K562 (cell line): ENCODE results near the gene SPEG. TPM values are rescaled to one million over a fixed set of nuclear protein-coding genes. Genes with fewer than 3 reads are reported as not detected.

Experiments
- ATAC-seq: fragments of 200-7000 bp; cut with Tn5 transposase; 3 replicates; pipeline ENCODE4 v1.9.1; 2020; ENCODE audit warnings: moderate library complexity
- BruUV-seq: library from RNA; stranded (reverse); fragments of 400-500 nt; replicated peaks from 2 replicates; lab custom pipeline; 2021; lab: Mats Ljungman, UMichigan
- CTCF ChIA-PET: fragments of 300-600 bp; formaldehyde crosslinking; extraction: SDS; loops from one replicate; lab custom pipeline; 2021; ENCODE audit warnings: low intra/inter-chr PET ratio; lab: Yijun Ruan, JAX
- POLR2A ChIA-PET: fragments of 300-600, 350-650 bp; sonication (Branson Sonifier 250); formaldehyde crosslinking; extraction: SDS; loops from one replicate; lab custom pipeline; 2021; ENCODE audit warnings: antibody characterized with exemption, inconsistent platforms; lab: Yijun Ruan, JAX
- DNase-seq, 4 experiments: peaks; one replicate each; pipeline versions ENCODE4 v3.0.0 to v3.0.0-alpha.2; 2011 to 2018; ENCODE audit warnings: low spot score in 3 of 4, mixed read lengths in 3 of 4; ENCODE audit errors: extremely low read depth in 1 of 4
- FAIRE-seq: peaks from 2 replicates; lab custom pipeline; 2011; peaks lifted over from hg19 to GRCh38; lab: Jason Lieb, UNC
- H2AFZ ChIP-seq: 2 replicates; pipeline ENCODE4 v1.6.0; 2011; ENCODE audit warnings: low read depth, low read length, control low read depth, inconsistent platforms
- H3K27ac ChIP-seq: fragments of 200-600 bp; 3 replicates; pipeline ENCODE4 v1.8.0; 2011; ENCODE audit warnings: low read depth, mild to moderate bottlenecking, control low read depth, inconsistent platforms, low read length, moderate library complexity, mixed read lengths; ENCODE audit errors: extremely low read depth
- H3K27me3 ChIP-seq, 2 experiments: fragments of 300-600 bp in 1 of 2; 2 replicates in 1 of 2; 3 replicates in 1 of 2; pipeline versions ENCODE4 v1.6.0 to v1.8.0; 2011; ENCODE audit warnings: inconsistent platforms in 2 of 2, low read length in 2 of 2, mild to moderate bottlenecking in 1 of 2, mixed read lengths in 1 of 2, moderate library complexity in 1 of 2; ENCODE audit not compliant: control insufficient read depth in 2 of 2, insufficient read depth in 2 of 2
- H3K36me3 ChIP-seq: fragments of 300-600 bp; 3 replicates; pipeline ENCODE4 v1.8.0; 2011; ENCODE audit warnings: mild to moderate bottlenecking, low read length, inconsistent platforms; ENCODE audit not compliant: control insufficient read depth, insufficient read depth
- H3K4me1 ChIP-seq, 2 experiments: fragments of 200-600 bp in 1 of 2; replicated peaks in 1 of 2; 2 replicates in 1 of 2; 3 replicates in 1 of 2; pipeline versions ENCODE4 v1.5.1 to v1.8.0; 2011; ENCODE audit warnings: inconsistent platforms in 2 of 2, low read length in 2 of 2, mild to moderate bottlenecking in 1 of 2, mixed read lengths in 1 of 2, moderate library complexity in 1 of 2; ENCODE audit not compliant: control insufficient read depth in 2 of 2, insufficient read depth in 2 of 2
- H3K4me2 ChIP-seq: 2 replicates; pipeline ENCODE4 v1.6.1; 2011; ENCODE audit warnings: low read length, control low read depth, inconsistent platforms, mixed read lengths; ENCODE audit not compliant: insufficient read depth
- H3K4me3 ChIP-seq: fragments of 200-600 bp; sonication (generic), shearing (Covaris generic); 2 replicates; pipeline ENCODE4 v1.5.1; 2016; ENCODE audit warnings: control low read depth, inconsistent platforms
- H3K79me2 ChIP-seq: fragments of 200-600 bp; 3 replicates; pipeline ENCODE4 v1.8.0; 2011; ENCODE audit warnings: low read length, inconsistent platforms; ENCODE audit not compliant: control insufficient read depth, insufficient read depth
- H3K9ac ChIP-seq, 2 experiments: 2 replicates each; pipeline versions ENCODE4 v1.6.0 to v1.6.1; 2011; ENCODE audit warnings: low read depth in 2 of 2, low read length in 2 of 2, control low read depth in 1 of 2, inconsistent platforms in 1 of 2, mild to moderate bottlenecking in 1 of 2, mixed read lengths in 1 of 2; ENCODE audit not compliant: insufficient read depth in 1 of 2
- H3K9me1 ChIP-seq: one replicate; pipeline ENCODE4 v1.6.0; 2011; ENCODE audit warnings: inconsistent platforms, mild to moderate bottlenecking, low read length, moderate library complexity; ENCODE audit not compliant: control insufficient read depth, insufficient read depth
- H3K9me3 ChIP-seq: replicated peaks from 2 replicates; pipeline ENCODE4 v1.5.1; 2011; ENCODE audit warnings: low read depth, low read length, inconsistent platforms; ENCODE audit not compliant: control insufficient read depth, insufficient read depth
- H4K20me1 ChIP-seq: replicated peaks from 2 replicates; pipeline ENCODE4 v1.6.1; 2011; ENCODE audit warnings: low read length, inconsistent platforms, mixed read lengths; ENCODE audit not compliant: control insufficient read depth, insufficient read depth
- ARID2 ChIP-seq: fragments of 450-650 bp; IDR thresholded peaks from 2 replicates; pipeline ENCODE4 v1.6.1; 2017; ENCODE audit warnings: antibody characterized with exemption, mild to moderate bottlenecking
- ARNT ChIP-seq, 2 experiments: fragments of 450-650 bp; IDR thresholded peaks; 2 replicates each; pipeline ENCODE4 v1.6.1; 2016; ENCODE audit warnings: mild to moderate bottlenecking in 1 of 2
- BACH1 ChIP-seq: fragments of 200-800 bp; sonication (Bioruptor generic); IDR thresholded peaks from 2 replicates; pipeline ENCODE4 v1.6.1; 2016; ENCODE audit warnings: missing genetic modification characterization, missing compliant biosample characterization
- CBFA2T3 ChIP-seq: fragments of 450-650 bp; IDR thresholded peaks from 2 replicates; pipeline ENCODE4 v1.6.1; 2017
- CREBBP ChIP-seq: IDR thresholded peaks from one replicate; pipeline ENCODE4 v1.6.1; 2012; ENCODE audit warnings: low read depth, mild to moderate bottlenecking, control low read depth, inconsistent platforms, low read length
- CUX1 ChIP-seq: fragments of 200-800 bp; sonication (Bioruptor generic); IDR thresholded peaks from 2 replicates; pipeline ENCODE4 v1.6.1; 2016; ENCODE audit warnings: missing genetic modification characterization, missing compliant biosample characterization
- ETS2 ChIP-seq: IDR thresholded peaks from 2 replicates; pipeline ENCODE4 v1.6.1; 2016; ENCODE audit warnings: borderline replicate concordance, missing genetic modification characterization, mild to moderate bottlenecking, moderate library complexity, missing compliant biosample characterization; ENCODE audit not compliant: poor library complexity, severe bottlenecking
- FOXP1 ChIP-seq: sonication (generic); formaldehyde crosslinking; IDR thresholded peaks from 2 replicates; pipeline ENCODE4 v1.8.0; 2022; ENCODE audit warnings: mild to moderate bottlenecking, missing genetic modification reagents
- HLTF ChIP-seq: fragments of 450-650 bp; IDR thresholded peaks from 2 replicates; pipeline ENCODE4 v1.6.1; 2016
- NCOA2 ChIP-seq, 2 experiments: fragments of 450-650 bp; IDR thresholded peaks; 2 replicates each; pipeline ENCODE4 v1.6.1; 2018; ENCODE audit warnings: mild to moderate bottlenecking in 2 of 2, moderate library complexity in 1 of 2; ENCODE audit not compliant: partially characterized antibody in 2 of 2
- NR4A1 ChIP-seq, 2 experiments: fragments of 250-450 bp in 1 of 2; fragments of 450-650 bp in 1 of 2; sonication (Bioruptor Pico) in 1 of 2; IDR thresholded peaks; 2 replicates each; pipeline versions ENCODE4 v1.4.0 to v1.6.1; 2016 to 2020; ENCODE audit warnings: mild to moderate bottlenecking in 2 of 2, missing compliant biosample characterization in 1 of 2, missing genetic modification characterization in 1 of 2, moderate library complexity in 1 of 2
- PCBP2 ChIP-seq: fragments of 200-400 bp; formaldehyde crosslinking; IDR thresholded peaks from 2 replicates; pipeline ENCODE4 v1.6.1; 2018; ENCODE audit warnings: low read length, low read depth, mild to moderate bottlenecking, moderate library complexity; ENCODE audit not compliant: poor library complexity, severe bottlenecking
- TAF9B ChIP-seq: fragments of 450-650 bp; IDR thresholded peaks from 2 replicates; pipeline ENCODE4 v1.6.1; 2018; ENCODE audit warnings: mild to moderate bottlenecking; ENCODE audit not compliant: partially characterized antibody
- ZKSCAN1 ChIP-seq: fragments of 150-350 bp; IDR thresholded peaks from 2 replicates; pipeline ENCODE4 v1.6.1; 2016; ENCODE audit warnings: low read depth, low read length
- WGBS: fragments of 100-300 bp; shearing (Covaris generic); methylation state at CpG from one replicate; pipeline ENCODE4 v1.1.6; 2016; ENCODE audit warnings: low coverage, mixed read lengths; ENCODE audit not compliant: insufficient coverage; ENCODE audit errors: missing lambda C conversion rate; 5-methylcytosine and 5-hydroxymethylcytosine counted together
- in situ Hi-C: fragments of 300-500 bp; cut with MboI; formaldehyde crosslinking; loops from 4 replicates; pipeline ENCODE4 v1.15.0; 2018; ENCODE audit warnings: inconsistent platforms, mixed read lengths
- intact Hi-C: fragments of 100-400 bp; cut with micrococcal nuclease; formaldehyde crosslinking; loops from 2 replicates; pipeline ENCODE4 v1.14.2; 2022
- polyA plus RNA-seq, 8 experiments: library from polyadenylated mRNA; depleted of rRNA in 4 of 8; stranded (reverse) in 5 of 8; unstranded in 3 of 8; fragments of >200 nt; fragmentation: Nextera tagmentation in 2 of 8; fragmentation: Illumina TruSeq in 1 of 8; extraction: Ambion mirVana in 2 of 8; extraction: Trizol in 1 of 8; gene quantifications; 2 replicates each; pipeline versions ENCODE4 v1.2.1 to v1.2.3, GENCODE V29; 2011 to 2014; ENCODE audit warnings: inconsistent platforms in 1 of 8, missing spikeins in 1 of 8
- total RNA-seq, 7 experiments: library from RNA; depleted of rRNA in 6 of 7; stranded (reverse); fragments of >200 nt in 6 of 7; fragmentation: Illumina TruSeq in 2 of 7; extraction: Trizol in 2 of 7; gene quantifications; 2 replicates each; pipeline versions ENCODE4 v1.2.1 to v1.2.3, GENCODE V29; 2011 to 2021; ENCODE audit warnings: low replicate concordance in 1 of 7
- TF ChIP-seq, protein P1 (sequence below): fragments of 450-650 bp; IDR thresholded peaks from 2 replicates; pipeline ENCODE4 v1.7.0; 2016; ENCODE audit warnings: borderline replicate concordance

SPEG gene
- total and polyA plus RNA-seq, 9 of the 15 experiments (the other 6 are each of a cell fraction or from before 2014, with no cell fraction given) = 0.49 to 8.7 (median 3.0) TPM

DNA sequence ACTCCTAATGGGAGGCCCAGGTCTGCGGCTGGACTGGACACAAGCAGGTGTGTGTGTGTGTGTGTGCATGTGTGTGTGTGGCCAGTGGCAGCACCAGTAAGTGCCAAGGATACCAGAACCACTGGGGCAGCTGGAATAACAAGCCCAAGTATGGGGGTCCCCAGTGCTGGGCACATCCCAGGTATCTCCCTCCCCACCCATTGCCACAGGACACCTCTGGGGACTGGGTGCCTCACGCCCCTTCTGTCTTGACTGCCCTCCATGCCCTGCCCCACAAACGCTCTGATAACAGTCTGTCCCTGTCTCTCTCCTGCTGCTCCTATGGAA, 9.0 kb downstream of the SPEG start:
- no peak for FAIRE-seq
- no peaks in the 10 kb centered on the region for H3K27me3 ChIP-seq
- no peaks in the 10 kb centered on the region for H3K9me3 ChIP-seq
- no peaks in the 10 kb centered on the region for H3K79me2 ChIP-seq
- TF ChIP-seq CBFA2T3 (no peak), ZKSCAN1 (no peak), ARID2 (no peak), ETS2 (tag) (no peak), NR4A1 (CRISPR knock-in tag; IDR thresholded peaks at IDR 0.05) (no peak), NR4A1 (tag; IDR thresholded peaks at IDR 0.05) (no peak), PCBP2 (no peak), BACH1 (tag) (no peak), FOXP1 (CRISPR knock-in tag) (no peak), TAF9B (no peak), ARNT (IDR thresholded peaks at IDR 0.05) (no peak), NCOA2 (IDR thresholded peaks at IDR 0.05; ENCODE audit: partially characterized antibody in 2 of 2) (no peak), CUX1 (CRISPR knock-in tag) (no peak), CREBBP (no peak), HLTF (no peak)
- TF ChIP-seq, protein P1, sequence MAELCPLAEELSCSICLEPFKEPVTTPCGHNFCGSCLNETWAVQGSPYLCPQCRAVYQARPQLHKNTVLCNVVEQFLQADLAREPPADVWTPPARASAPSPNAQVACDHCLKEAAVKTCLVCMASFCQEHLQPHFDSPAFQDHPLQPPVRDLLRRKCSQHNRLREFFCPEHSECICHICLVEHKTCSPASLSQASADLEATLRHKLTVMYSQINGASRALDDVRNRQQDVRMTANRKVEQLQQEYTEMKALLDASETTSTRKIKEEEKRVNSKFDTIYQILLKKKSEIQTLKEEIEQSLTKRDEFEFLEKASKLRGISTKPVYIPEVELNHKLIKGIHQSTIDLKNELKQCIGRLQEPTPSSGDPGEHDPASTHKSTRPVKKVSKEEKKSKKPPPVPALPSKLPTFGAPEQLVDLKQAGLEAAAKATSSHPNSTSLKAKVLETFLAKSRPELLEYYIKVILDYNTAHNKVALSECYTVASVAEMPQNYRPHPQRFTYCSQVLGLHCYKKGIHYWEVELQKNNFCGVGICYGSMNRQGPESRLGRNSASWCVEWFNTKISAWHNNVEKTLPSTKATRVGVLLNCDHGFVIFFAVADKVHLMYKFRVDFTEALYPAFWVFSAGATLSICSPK = no peak
- ChIA-PET POLR2A (no interaction called here), CTCF (no interaction called here)
- ATAC-seq = no peak
- no peaks in the 10 kb centered on the region for H3K9me1 ChIP-seq
- no TSS peak for BruUV-seq
- no peaks in the 10 kb centered on the region for H3K36me3 ChIP-seq
- WGBS = 55% methylated on average over 3 of the region's 3 CpGs
- intact Hi-C loops (no loop called here), in situ Hi-C loops (no loop called here)
- H4K20me1 ChIP-seq = no peaks in the 10 kb centered on the region
- H3K9ac ChIP-seq = no peak overlapping the region; a peak in 1 of 4 replicates
- H2AFZ ChIP-seq = no peak overlapping the region
- no peak overlapping the region for H3K4me2 ChIP-seq
- H3K27ac ChIP-seq = no peak overlapping the region
- no peak for DNase-seq
- H3K4me3 ChIP-seq = no peak overlapping the region
- H3K4me1 ChIP-seq = peaks cover 7 to 43% of the 10 kb centered on the region in 2 experiments; a peak in 4 of 5 replicates
